Stimulated activated CD4-positive, alpha-beta T cell treated with anti-CD3 and anti-CD28 coated beads, Interleukin-4, amount 100 ng/mL, for 4 hours (primary cell): ENCODE data around the gene TLR9.
"Not testable (repeated sequence)": the region's sequence is repeated elsewhere in the genome, so short reads cannot be mapped to it uniquely, and the experiment has no call there.

Source experiments
- DNase-seq, 2 experiments: peaks; one replicate each; pipeline ENCODE4 v3.0.0-alpha.2; 2020

The TLR9 gene

DNA sequence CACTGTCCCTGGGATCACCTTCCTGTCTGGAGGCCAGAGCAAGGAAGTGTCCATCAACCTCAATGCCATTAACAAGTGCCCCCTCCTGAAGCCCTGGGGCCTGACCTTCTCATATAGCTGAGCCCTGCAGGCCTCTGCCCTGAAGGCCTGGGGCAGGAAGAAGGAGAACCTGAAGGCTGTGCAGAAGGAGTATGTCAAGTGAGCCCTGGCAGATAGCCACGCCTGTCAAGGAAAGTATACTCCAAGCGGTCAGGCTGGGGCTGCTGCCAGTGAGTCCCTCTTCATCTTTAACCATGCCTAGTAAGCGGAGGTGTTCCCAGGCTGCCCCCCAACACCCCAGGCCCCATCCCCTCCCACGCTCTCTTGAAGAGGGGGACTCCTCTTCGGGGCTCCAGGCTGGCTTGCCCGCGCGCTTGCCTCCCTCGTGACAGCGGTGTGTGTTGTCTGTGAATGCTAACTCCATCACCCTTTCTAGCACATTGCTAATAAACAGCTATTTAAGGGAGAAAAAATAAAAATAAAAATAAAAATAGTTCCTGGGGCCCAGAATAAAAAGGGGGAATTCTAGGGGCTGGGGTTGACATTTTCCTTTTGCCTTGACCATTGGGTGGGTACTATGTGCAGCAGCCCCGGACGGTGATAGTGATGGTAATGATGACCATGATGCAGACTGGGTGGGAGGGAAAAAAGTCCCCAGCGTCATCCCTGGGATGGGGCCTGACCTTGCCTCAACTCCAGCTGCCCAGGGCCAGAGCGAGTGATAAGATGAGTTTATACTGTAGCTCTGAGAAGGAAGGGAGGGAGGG lies 30.8 kb downstream of the TLR9 start:
- no peak for DNase-seq

- DNase-seq, result no peak
These were observed 32.4 kb downstream of the TLR9 start for GRCh38 chr3:52193065-52193464.

DNA sequence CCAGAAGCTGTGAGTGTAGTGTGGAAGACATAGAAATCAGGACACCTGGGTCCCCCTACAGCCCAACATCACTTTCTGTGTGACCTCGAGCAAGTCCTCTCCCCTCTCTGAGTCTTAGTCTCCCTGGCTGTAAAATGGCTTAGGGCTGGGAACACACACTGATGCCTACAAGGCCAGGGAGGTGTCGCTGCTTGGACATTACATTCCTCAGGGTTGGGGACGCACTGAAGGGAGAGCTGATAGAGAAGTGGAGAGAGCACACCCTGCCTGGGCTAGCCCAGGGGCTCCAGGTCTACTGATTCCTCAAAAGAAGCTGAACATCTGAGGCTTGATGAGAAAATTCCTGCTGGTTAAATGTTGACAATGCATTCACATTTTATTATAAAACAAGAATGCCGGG lies 33.8 kb downstream of the TLR9 start:
- no peak for DNase-seq

- no peak for DNase-seq
These were observed 35.0 kb downstream of the TLR9 start for GRCh38 chr3:52190294-52191074.

- DNase-seq, result no peak
These were observed 36.9 kb downstream of the TLR9 start for GRCh38 chr3:52188556-52188955.

DNA sequence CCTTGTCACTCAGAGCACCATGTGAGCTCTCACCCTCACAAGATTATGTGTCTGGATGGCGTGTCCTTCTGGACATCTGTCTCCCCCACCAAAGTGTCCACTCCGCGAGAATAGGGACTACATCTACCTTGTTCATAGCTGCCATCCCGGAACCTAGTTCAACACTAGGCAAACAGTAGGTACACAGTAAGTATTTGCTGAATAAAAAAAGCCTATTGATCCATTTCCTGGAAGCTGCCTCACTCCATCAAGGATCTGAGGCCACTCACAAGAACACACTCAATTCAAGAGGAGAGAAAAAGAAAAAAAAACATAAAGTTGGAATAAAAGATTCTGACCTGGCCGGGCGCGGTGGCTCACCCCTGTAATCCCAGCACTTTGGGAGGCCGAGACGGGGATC lies 38.7 kb downstream of the TLR9 start:
- no peak for DNase-seq

- DNase-seq, result no peak
These were observed 39.6 kb downstream of the TLR9 start for GRCh38 chr3:52185837-52186236.

DNA sequence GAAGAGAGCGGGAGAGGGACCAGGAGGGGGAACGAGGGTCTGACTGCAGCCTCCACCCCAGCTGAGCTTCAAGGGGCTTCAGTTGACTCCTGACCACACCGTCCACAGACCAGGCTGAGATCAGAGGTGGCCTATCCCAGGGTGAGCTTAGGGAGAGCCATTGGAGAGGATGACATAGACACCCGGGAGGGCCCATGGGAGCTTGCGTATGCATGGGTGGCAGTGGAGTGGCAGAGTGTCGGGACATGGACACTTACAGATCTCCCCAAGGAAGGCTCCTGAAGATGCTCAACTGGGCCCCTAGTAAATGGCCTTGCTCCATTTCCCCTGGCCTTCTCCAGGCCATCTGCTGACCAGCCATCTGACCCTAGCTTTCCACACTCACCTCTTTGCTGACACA lies 40.1 kb downstream of the TLR9 start:
- no peak for DNase-seq

- no peak for DNase-seq
These were observed 40.8 kb downstream of the TLR9 start for GRCh38 chr3:52184690-52185089.

GRCh38 chr3:52183786-52184445 lies 41.5 kb downstream of the TLR9 start:
- no peak for DNase-seq

- no peak for DNase-seq
These were observed 42.8 kb downstream of the TLR9 start for GRCh38 chr3:52182691-52183090.

DNA sequence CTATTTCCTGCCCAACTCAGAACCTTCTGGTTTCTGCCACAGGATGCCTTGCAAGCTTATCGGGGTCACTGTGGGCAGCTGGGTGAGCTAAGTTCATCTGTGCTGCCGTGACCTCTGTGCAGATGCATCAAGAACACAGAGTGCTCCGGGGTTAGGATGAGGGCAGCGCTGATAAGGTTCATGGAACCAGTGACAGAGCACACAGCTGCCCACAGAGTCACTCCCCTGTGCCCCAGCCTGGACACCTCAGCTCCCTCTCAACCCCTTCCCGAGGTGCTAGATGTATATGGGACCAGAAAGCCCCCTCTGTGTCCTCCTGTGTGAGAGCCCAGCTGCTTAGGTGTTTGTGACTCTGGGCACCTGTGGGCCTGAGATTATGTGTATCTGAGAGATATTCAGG lies 43.2 kb downstream of the TLR9 start:
- no peak for DNase-seq

DNA sequence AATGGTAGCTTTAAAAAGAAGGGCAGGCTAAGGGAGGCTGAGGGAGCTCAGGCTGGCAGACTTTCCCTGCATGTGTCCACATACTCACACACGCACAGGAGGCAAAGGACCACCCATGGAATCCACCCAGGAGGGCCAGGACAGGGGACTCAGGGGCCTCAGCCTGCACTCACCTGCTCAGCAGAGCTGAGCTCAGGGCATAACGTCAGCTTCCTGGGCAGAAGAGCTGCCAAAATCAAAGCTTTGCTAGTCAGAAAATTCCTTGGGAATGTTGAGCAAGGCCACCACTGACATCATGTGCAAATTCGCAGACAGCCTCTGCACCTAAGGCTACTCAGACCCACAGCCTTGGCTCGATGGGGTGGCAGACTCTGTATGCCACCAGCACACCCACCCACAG lies 43.9 kb downstream of the TLR9 start:
- no peak for DNase-seq

GRCh38 chr3:52178537-52178936 lies 46.9 kb downstream of the TLR9 start:
- DNase-seq, result no peak

- DNase-seq, result not testable (repeated sequence)
These were observed 47.3 kb downstream of the TLR9 start for GRCh38 chr3:52178126-52178525.

DNA sequence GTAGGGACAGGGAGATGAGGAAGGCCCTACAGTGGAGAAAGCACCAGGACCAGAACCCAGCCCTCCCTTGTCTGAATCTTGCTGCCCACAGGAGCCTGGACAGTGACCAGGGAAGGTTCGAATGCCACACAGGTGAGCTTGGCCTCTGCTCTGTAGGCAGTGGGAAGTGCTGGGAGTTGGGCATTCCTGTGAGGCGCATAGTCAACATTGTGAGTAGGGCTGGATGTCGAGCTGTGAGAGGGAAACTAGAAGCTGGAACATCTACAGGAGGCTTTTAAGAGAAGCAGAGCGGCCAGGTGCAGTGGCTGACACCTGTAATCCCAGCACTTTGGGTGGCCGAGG lies 47.8 kb downstream of the TLR9 start:
- no peak for DNase-seq

DNA sequence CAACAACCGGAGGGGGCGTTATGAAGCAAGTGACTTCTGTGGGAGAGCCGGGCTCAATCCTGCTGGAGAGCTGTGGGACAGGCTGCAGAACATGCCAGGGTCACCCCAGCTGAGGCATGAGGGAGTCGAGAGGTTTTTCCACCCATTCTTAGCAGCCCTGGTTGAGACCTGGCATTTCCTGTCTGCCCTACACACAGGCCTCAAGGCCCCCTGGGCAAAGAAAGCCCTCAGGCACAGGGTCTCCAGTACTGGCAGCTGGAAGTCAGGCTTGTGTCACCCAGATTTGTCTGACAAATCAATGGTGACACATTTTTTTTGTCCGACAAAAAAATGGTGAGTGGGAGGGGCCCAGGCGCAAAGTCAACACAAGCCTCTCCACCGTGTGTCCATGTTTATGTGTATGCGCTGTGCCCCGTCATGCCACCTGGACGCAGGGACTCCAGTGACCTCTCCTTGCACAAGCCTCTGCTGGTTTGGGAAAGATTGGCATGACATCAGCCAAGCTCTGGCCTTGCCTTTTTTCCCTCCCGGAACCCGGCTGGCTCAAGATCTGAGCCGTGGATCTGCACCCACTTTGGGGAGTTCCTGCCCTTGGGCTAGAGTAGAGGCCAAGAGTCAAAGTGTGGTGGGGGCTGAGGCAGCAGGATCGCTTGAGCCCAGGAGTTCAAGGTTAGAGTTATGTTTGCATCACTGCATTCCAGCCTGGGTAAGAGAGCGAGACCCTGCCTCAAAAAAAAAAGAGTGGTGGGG lies 48.3 kb downstream of the TLR9 start:
- no peak for DNase-seq

GRCh38 chr3:52176180-52176752 lies 49.2 kb downstream of the TLR9 start:
- DNase-seq, result no peak

- DNase-seq, result no peak
These were observed 49.8 kb downstream of the TLR9 start for GRCh38 chr3:52175416-52176179.

- DNase-seq, result no peak
These were observed 50.5 kb downstream of the TLR9 start for GRCh38 chr3:52174896-52175295.

- DNase-seq, result no peak
These were observed 52.3 kb downstream of the TLR9 start for GRCh38 chr3:52173101-52173500.

- no peak for DNase-seq
These were observed 53.1 kb downstream of the TLR9 start for GRCh38 chr3:52172262-52172757.
